Measurements from ENCODE around the gene HBA1. TPM values are rescaled to one million over a fixed set of nuclear protein-coding genes. Genes with fewer than 3 reads are reported as not detected.
"Not testable (repeated sequence)": the region's sequence is repeated elsewhere in the genome, so short reads cannot be mapped to it uniquely, and the experiment has no call there.

The HBA1 gene
- total and polyA plus RNA-seq, 2 of the 8 experiments (the other 6 are each of a cell fraction or from before 2014, with no cell fraction given), result 2.3 TPM

- peaks cover 0 to 18% (median 13%) of the 10 kb centered on the region in 4 experiments; a peak in 6 of 7 replicates for H3K4me1 ChIP-seq (replicated peaks in 1 of 4; ENCODE audit: control insufficient read depth in 3 of 4, insufficient read depth in 4 of 4, low read length in 3 of 4)
- ChIA-PET CTCF (ENCODE audit: partially characterized antibody) (interaction anchor here (1.3 to 2.4 kb wide), 3 partner anchors 17 to 67 kb away, joined by 3 to 9 read pairs (median 6); partner anchors contain the start of gene HBQ1), POLR2A (ENCODE audit: partially characterized antibody) (interaction anchor here (1.0 kb wide), 1 partner anchor 30 kb away, joined by 3 read pairs; no protein-coding TSS in a partner anchor)
- not testable (repeated sequence) for H2BK20ac ChIP-seq (ENCODE audit: low read length); H3K23me2 ChIP-seq (ENCODE audit: low read depth, low read length); H3K36me3 ChIP-seq (ENCODE audit: control insufficient read depth in 2 of 4, insufficient read depth in 4 of 4, low read length in 3 of 4); H2AK5ac ChIP-seq (ENCODE audit: low read depth, low read length); H3K27ac ChIP-seq (ENCODE audit: low read depth, low read length); H3K4ac ChIP-seq (replicated peaks; ENCODE audit: insufficient read length, low read depth, low read length); H4K20me1 ChIP-seq (replicated peaks in 1 of 2; ENCODE audit: control insufficient read depth in 1 of 2, insufficient read depth in 2 of 2, low read length in 2 of 2); FAIRE-seq; H3K4me3 ChIP-seq (ENCODE audit: extremely low read depth in 1 of 4, insufficient read depth in 2 of 4, low read depth in 3 of 4, low read length in 4 of 4); H2BK12ac ChIP-seq (ENCODE audit: low read depth, low read length); H3K9ac ChIP-seq (replicated peaks in 1 of 4; ENCODE audit: extremely low read depth in 1 of 4, low read depth in 3 of 4, low read length in 3 of 4); H3K9me3 ChIP-seq (ENCODE audit: insufficient read depth in 2 of 2, low read depth in 1 of 2, low read length in 1 of 2); H4K91ac ChIP-seq (replicated peaks; ENCODE audit: insufficient read length, low read length); H3K79me1 ChIP-seq (ENCODE audit: low read depth, low read length); H4K8ac ChIP-seq (ENCODE audit: extremely low read depth, insufficient read depth, low read length); H2BK120ac ChIP-seq (replicated peaks; ENCODE audit: low read depth, low read length); H3K18ac ChIP-seq (ENCODE audit: extremely low read depth, low read length); DNase-seq (ENCODE audit: low read depth in 1 of 2, low spot score in 2 of 2); H3K4me2 ChIP-seq (ENCODE audit: insufficient read depth in 1 of 2, low read depth in 2 of 2, low read length in 2 of 2); H4K5ac ChIP-seq (ENCODE audit: insufficient read length, low read depth, low read length); H2BK15ac ChIP-seq (ENCODE audit: low read length); H2BK5ac ChIP-seq (ENCODE audit: low read depth, low read length); H3K56ac ChIP-seq (replicated peaks; ENCODE audit: insufficient read length, low read depth, low read length); H3K79me2 ChIP-seq (ENCODE audit: control insufficient read depth in 1 of 2, insufficient read depth in 2 of 2, low read length in 2 of 2); H3K23ac ChIP-seq (ENCODE audit: insufficient read length); H3K14ac ChIP-seq (ENCODE audit: insufficient read length); H2AFZ ChIP-seq (ENCODE audit: low read length)
- WGBS, 2 experiments (ENCODE audit: extremely low coverage in 1 of 2, insufficient coverage in 1 of 2, insufficient read length in 1 of 2, insufficient replicate concordance in 2 of 2, low coverage in 1 of 2, low lambda C conversion rate in 2 of 2, missing lambda C conversion rate in 1 of 2), result 81% methylated on average over 4 of the region's 10 CpGs; no CpG with 5 or more reads in 1 of the 2 experiments
- H3K27me3 ChIP-seq (replicated peaks in 1 of 4; ENCODE audit: control insufficient read depth in 3 of 4, extremely low read depth in 1 of 4, insufficient read depth in 3 of 4, low read length in 3 of 4), result peaks cover 29 to 41% (median 40%) of the 10 kb centered on the region in 4 experiments
Measured at GRCh38 chr16:163139-163538, 13.3 kb upstream of the HBA1 start.

- H3K4me3 ChIP-seq (ENCODE audit: extremely low read depth in 1 of 4, insufficient read depth in 2 of 4, low read depth in 3 of 4, low read length in 4 of 4); H2BK20ac ChIP-seq (ENCODE audit: low read length); H3K9ac ChIP-seq (replicated peaks in 1 of 4; ENCODE audit: extremely low read depth in 1 of 4, low read depth in 3 of 4, low read length in 3 of 4); H4K5ac ChIP-seq (ENCODE audit: insufficient read length, low read depth, low read length); H4K8ac ChIP-seq (ENCODE audit: extremely low read depth, insufficient read depth, low read length); H3K23ac ChIP-seq (ENCODE audit: insufficient read length); H3K79me2 ChIP-seq (ENCODE audit: control insufficient read depth in 1 of 2, insufficient read depth in 2 of 2, low read length in 2 of 2); H3K18ac ChIP-seq (ENCODE audit: extremely low read depth, low read length); H3K79me1 ChIP-seq (ENCODE audit: low read depth, low read length); DNase-seq (ENCODE audit: low read depth in 1 of 2, low spot score in 2 of 2); H2BK15ac ChIP-seq (ENCODE audit: low read length); FAIRE-seq; H4K91ac ChIP-seq (replicated peaks; ENCODE audit: insufficient read length, low read length); H4K20me1 ChIP-seq (replicated peaks in 1 of 2; ENCODE audit: control insufficient read depth in 1 of 2, insufficient read depth in 2 of 2, low read length in 2 of 2); H2BK5ac ChIP-seq (ENCODE audit: low read depth, low read length); H3K4me2 ChIP-seq (ENCODE audit: insufficient read depth in 1 of 2, low read depth in 2 of 2, low read length in 2 of 2); CTCF ChIA-PET (ENCODE audit: partially characterized antibody); H2BK12ac ChIP-seq (ENCODE audit: low read depth, low read length); H3K23me2 ChIP-seq (ENCODE audit: low read depth, low read length); H2AFZ ChIP-seq (ENCODE audit: low read length); H3K4ac ChIP-seq (replicated peaks; ENCODE audit: insufficient read length, low read depth, low read length); POLR2A ChIA-PET (ENCODE audit: partially characterized antibody); H3K14ac ChIP-seq (ENCODE audit: insufficient read length); H3K56ac ChIP-seq (replicated peaks; ENCODE audit: insufficient read length, low read depth, low read length); H2BK120ac ChIP-seq (replicated peaks; ENCODE audit: low read depth, low read length); H3K9me3 ChIP-seq (ENCODE audit: insufficient read depth in 2 of 2, low read depth in 1 of 2, low read length in 1 of 2); H3K27ac ChIP-seq (ENCODE audit: low read depth, low read length); H3K36me3 ChIP-seq (ENCODE audit: control insufficient read depth in 2 of 4, insufficient read depth in 4 of 4, low read length in 3 of 4); H2AK5ac ChIP-seq (ENCODE audit: low read depth, low read length): not testable (repeated sequence)
- Histone ChIP-seq H3K4me1 (replicated peaks in 1 of 4; ENCODE audit: control insufficient read depth in 3 of 4, insufficient read depth in 4 of 4, low read length in 3 of 4) (peaks cover 0 to 18% (median 13%) of the 10 kb centered on the region in 4 experiments; a peak in 6 of 7 replicates), H3K27me3 (replicated peaks in 1 of 4; ENCODE audit: control insufficient read depth in 3 of 4, extremely low read depth in 1 of 4, insufficient read depth in 3 of 4, low read length in 3 of 4) (peaks cover 29 to 46% (median 46%) of the 10 kb centered on the region in 4 experiments)
- WGBS, 2 experiments (ENCODE audit: extremely low coverage in 1 of 2, insufficient coverage in 1 of 2, insufficient read length in 1 of 2, insufficient replicate concordance in 2 of 2, low coverage in 1 of 2, low lambda C conversion rate in 2 of 2, missing lambda C conversion rate in 1 of 2), result no CpG with 5 or more reads among the region's 3 CpGs
Measured at GRCh38 chr16:163696-164095, 12.8 kb upstream of the HBA1 start.
